HCT116 (cell line): Measurements from ENCODE around the gene EML1. TPM values are rescaled to one million over a fixed set of nuclear protein-coding genes. Genes with fewer than 3 reads are reported as not detected.

Experiments
- ATAC-seq: fragments of 200-7000 bp; cut with Tn5 transposase; 2 replicates; pipeline ENCODE4 v1.9.1; 2020; ENCODE audit warnings: mild to moderate bottlenecking, moderate library complexity
- BruUV-seq: library from RNA; stranded (reverse); fragments of 400-500 nt; replicated peaks from 2 replicates; lab custom pipeline; 2021; lab: Mats Ljungman, UMichigan
- CTCF ChIA-PET: fragments of 300-600 bp; sonication (Branson Sonifier 250); formaldehyde crosslinking; loops from one replicate; lab custom pipeline; 2021; ENCODE audit warnings: antibody characterized with exemption; lab: Charles Lee
- POLR2A ChIA-PET: fragments of 300-600, 350-600 bp; sonication (Branson Sonifier 250); formaldehyde crosslinking; loops from one replicate; lab custom pipeline; 2021; ENCODE audit warnings: antibody characterized with exemption; lab: Charles Lee
- RAD21 ChIA-PET, 2 experiments: fragments of 300-600 bp; sonication (Branson Sonifier 250); formaldehyde crosslinking; loops; one replicate each; lab custom pipeline; 2023; ENCODE audit warnings: low total read pairs in 2 of 2; ENCODE audit not compliant: uncharacterized antibody in 2 of 2, unreplicated experiment in 2 of 2, low non-redundant PET in 1 of 2; lab: Charles Lee
- DNase-seq: peaks from one replicate; pipeline ENCODE4 v3.0.0-alpha.2; 2010; ENCODE audit warnings: low read depth, low spot score
- H2AFZ ChIP-seq: fragments of 200-600 bp; shearing (Covaris generic), sonication (generic); 2 replicates; pipeline ENCODE4 v1.6.1; 2017; ENCODE audit warnings: low read depth, mixed run types, mixed read lengths, antibody characterized with exemption, low read length; ENCODE audit not compliant: poor library complexity, severe bottlenecking
- H3K27ac ChIP-seq: 2 replicates; pipeline ENCODE4 v1.5.1; 2012; ENCODE audit warnings: low read depth, low read length
- H3K27me3 ChIP-seq: fragments of 200-600 bp; sonication (generic); 2 replicates; pipeline ENCODE4 v1.6.1; 2016; ENCODE audit warnings: mixed run types, low read length, mixed read lengths; ENCODE audit not compliant: insufficient read depth
- H3K36me3 ChIP-seq, 2 experiments: fragments of 200-500 bp in 1 of 2; fragments of 200-600 bp in 1 of 2; sonication (Bioruptor generic) in 1 of 2; sonication (generic) in 1 of 2; 2 replicates each; pipeline versions ENCODE4 v1.5.1 to v1.6.1; 2014 to 2016; ENCODE audit warnings: low read length in 2 of 2, inconsistent platforms in 1 of 2, mixed read lengths in 1 of 2, mixed run types in 1 of 2; ENCODE audit not compliant: insufficient read depth in 2 of 2, control insufficient read depth in 1 of 2
- H3K4me1 ChIP-seq, 2 experiments: fragments of 200-600 bp in 1 of 2; sonication (generic) in 1 of 2; 2 replicates each; pipeline versions ENCODE4 v1.5.1 to v1.6.1; 2012 to 2017; ENCODE audit warnings: low read length in 2 of 2, inconsistent platforms in 1 of 2, mild to moderate bottlenecking in 1 of 2, mixed read lengths in 1 of 2, mixed run types in 1 of 2, moderate library complexity in 1 of 2; ENCODE audit not compliant: insufficient read depth in 2 of 2, control insufficient read depth in 1 of 2
- H3K4me2 ChIP-seq: fragments of 200-600 bp; sonication (generic); 2 replicates; pipeline ENCODE4 v1.6.1; 2017; ENCODE audit warnings: mixed run types, low read length, mixed read lengths
- H3K4me3 ChIP-seq, 2 experiments: fragments of 200-600 bp in 1 of 2; sonication (generic) in 1 of 2; replicated peaks in 1 of 2; 2 replicates each; pipeline ENCODE4 v1.5.1; 2011 to 2016; ENCODE audit warnings: low read length in 2 of 2, control low read depth in 1 of 2, low read depth in 1 of 2, mild to moderate bottlenecking in 1 of 2, mixed read lengths in 1 of 2, mixed run types in 1 of 2
- H3K79me2 ChIP-seq: fragments of 200-600 bp; sonication (generic); 2 replicates; pipeline ENCODE4 v1.6.1; 2017; ENCODE audit warnings: mild to moderate bottlenecking, mixed run types, low read length, moderate library complexity, mixed read lengths; ENCODE audit not compliant: insufficient read depth
- H3K9ac ChIP-seq: fragments of 200-600 bp; sonication (generic); 2 replicates; pipeline ENCODE4 v1.6.1; 2016; ENCODE audit warnings: low read length, mixed read lengths
- H3K9me2 ChIP-seq: fragments of 200-600 bp; sonication (generic), shearing (Covaris generic); 2 replicates; pipeline ENCODE4 v1.6.1; 2017; ENCODE audit warnings: mixed run types, mild to moderate bottlenecking, moderate library complexity; ENCODE audit not compliant: insufficient read depth
- H3K9me3 ChIP-seq, 2 experiments: fragments of 200-500 bp in 1 of 2; fragments of 200-600 bp in 1 of 2; sonication (Bioruptor generic) in 1 of 2; sonication (generic) in 1 of 2; 2 replicates each; pipeline ENCODE4 v1.6.1; 2014 to 2017; ENCODE audit warnings: low read length in 2 of 2, mixed read lengths in 2 of 2, inconsistent platforms in 1 of 2, low read depth in 1 of 2, mild to moderate bottlenecking in 1 of 2, mixed run types in 1 of 2, moderate library complexity in 1 of 2; ENCODE audit not compliant: control insufficient read depth in 1 of 2, insufficient read depth in 1 of 2
- H4K20me1 ChIP-seq: fragments of 200-600 bp; sonication (generic), shearing (Covaris generic); 2 replicates; pipeline ENCODE4 v1.6.1; 2017; ENCODE audit warnings: mixed run types, mild to moderate bottlenecking, moderate library complexity; ENCODE audit not compliant: insufficient read depth
- CBX3 ChIP-seq: IDR thresholded peaks from 2 replicates; pipeline ENCODE4 v1.6.1; 2012; ENCODE audit warnings: low read depth
- ELF1 ChIP-seq: IDR thresholded peaks from 2 replicates; pipeline ENCODE4 v1.6.1; 2012; ENCODE audit warnings: low read depth, borderline replicate concordance
- EZH2 ChIP-seq: fragments of 200-600 bp; sonication (generic); IDR thresholded peaks from 2 replicates; pipeline ENCODE4 v1.6.1; 2017; ENCODE audit warnings: antibody characterized with exemption, mixed run types
- EZH2phosphoT487 ChIP-seq: fragments of 200-600 bp; IDR thresholded peaks from 2 replicates; pipeline ENCODE4 v1.6.1; 2018; ENCODE audit warnings: antibody characterized with exemption, borderline replicate concordance
- FOSL1 ChIP-seq: IDR thresholded peaks from 2 replicates; pipeline ENCODE4 v1.6.1; 2012; ENCODE audit warnings: low read depth
- JUND ChIP-seq: IDR thresholded peaks from 2 replicates; pipeline ENCODE4 v1.6.1; 2012
- SIN3A ChIP-seq: IDR thresholded peaks from 2 replicates; pipeline ENCODE4 v1.6.1; 2012; ENCODE audit warnings: low read depth
- SRF ChIP-seq: IDR thresholded peaks from 2 replicates; pipeline ENCODE4 v1.6.1; 2012; ENCODE audit warnings: low read depth
- TCF7L2 ChIP-seq: IDR thresholded peaks from 2 replicates; pipeline ENCODE4 v1.7.0; 2011; ENCODE audit warnings: borderline replicate concordance, inconsistent platforms; ENCODE audit not compliant: insufficient read depth, insufficient read length; ENCODE audit errors: extremely low read depth
- ZFX ChIP-seq: fragments of 450-650 bp; IDR thresholded peaks from 2 replicates; pipeline ENCODE4 v1.6.1; 2017
- intact Hi-C: fragments of 100-400 bp; cut with micrococcal nuclease; formaldehyde crosslinking; loops from 2 replicates; pipeline ENCODE4 v1.10.0; 2022
- total RNA-seq: library from RNA; stranded (reverse); gene quantifications from one replicate; pipeline ENCODE4 v1.2.1, GENCODE V29; 2021; ENCODE audit not compliant: unreplicated experiment
- TF ChIP-seq, protein P1 (sequence below): IDR thresholded peaks from 2 replicates; pipeline ENCODE4 v1.6.1; 2011; ENCODE audit warnings: mild to moderate bottlenecking, low read length, moderate library complexity; ENCODE audit not compliant: insufficient replicate concordance; ENCODE audit errors: extremely low read depth
- TF ChIP-seq, protein P2 (sequence below), 3 experiments: fragments of 200-600 bp in 1 of 3; sonication (generic) in 1 of 3; IDR thresholded peaks in 2 of 3; conservative IDR thresholded peaks in 1 of 3; 2 replicates each; pipeline ENCODE4 v1.5.1; 2012 to 2017; ENCODE audit warnings: low read depth in 2 of 3, low read length in 2 of 3, antibody characterized with exemption in 1 of 3, borderline replicate concordance in 1 of 3, control low read depth in 1 of 3, mild to moderate bottlenecking in 1 of 3, mixed read lengths in 1 of 3, mixed run types in 1 of 3, moderate library complexity in 1 of 3; ENCODE audit not compliant: insufficient read depth in 1 of 3
- TF ChIP-seq, protein P3 (sequence below): IDR thresholded peaks from 2 replicates; pipeline ENCODE4 v1.6.1; 2012
- TF ChIP-seq, protein P4 (sequence below): IDR thresholded peaks from 2 replicates; pipeline ENCODE4 v1.6.1; 2012
- TF ChIP-seq, protein P5 (sequence below): IDR thresholded peaks from 2 replicates; pipeline ENCODE4 v1.6.1; 2012; ENCODE audit warnings: low read depth

Gene EML1
- total RNA-seq, 1 experiment from 2014 or later, result 7.4 TPM

DNA sequence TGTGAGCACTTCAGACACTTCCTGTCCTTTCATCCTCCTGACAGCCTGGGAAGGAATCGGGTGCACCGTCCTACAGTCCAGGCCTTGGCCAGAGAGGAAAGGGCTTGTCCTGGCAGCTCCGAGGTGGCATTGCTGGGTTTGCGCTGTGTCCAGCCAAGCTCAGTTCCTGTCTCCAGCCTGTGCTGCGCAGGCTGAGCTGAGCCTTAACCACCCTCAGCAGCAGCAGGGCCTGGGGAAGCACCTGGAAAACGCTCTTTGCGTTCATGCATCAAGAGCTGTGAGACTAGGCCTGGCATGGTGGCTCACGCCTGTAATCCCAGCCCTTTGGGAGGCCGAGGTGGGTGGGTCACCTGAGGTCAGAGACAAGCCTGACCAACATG, 33.7 kb upstream of the EML1 start:
- Histone ChIP-seq H3K9me2 (no peaks in the 10 kb centered on the region), H3K27me3 (no peaks in the 10 kb centered on the region; the same call in 1 of the 2 replicates), H4K20me1 (no peaks in the 10 kb centered on the region), H3K36me3 (no peaks in the 10 kb centered on the region), H3K4me1 (peaks cover 16 to 41% of the 10 kb centered on the region in 2 experiments), H3K4me3 (no peak overlapping the region), H3K27ac (no peak overlapping the region), H2AFZ (no peak overlapping the region), H3K4me2 (no peak overlapping the region), H3K9ac (no peak overlapping the region), H3K9me3 (no peaks in the 10 kb centered on the region), H3K79me2 (no peaks in the 10 kb centered on the region)
- TF ChIP-seq SRF, result no peak
- TF ChIP-seq, protein P1, sequence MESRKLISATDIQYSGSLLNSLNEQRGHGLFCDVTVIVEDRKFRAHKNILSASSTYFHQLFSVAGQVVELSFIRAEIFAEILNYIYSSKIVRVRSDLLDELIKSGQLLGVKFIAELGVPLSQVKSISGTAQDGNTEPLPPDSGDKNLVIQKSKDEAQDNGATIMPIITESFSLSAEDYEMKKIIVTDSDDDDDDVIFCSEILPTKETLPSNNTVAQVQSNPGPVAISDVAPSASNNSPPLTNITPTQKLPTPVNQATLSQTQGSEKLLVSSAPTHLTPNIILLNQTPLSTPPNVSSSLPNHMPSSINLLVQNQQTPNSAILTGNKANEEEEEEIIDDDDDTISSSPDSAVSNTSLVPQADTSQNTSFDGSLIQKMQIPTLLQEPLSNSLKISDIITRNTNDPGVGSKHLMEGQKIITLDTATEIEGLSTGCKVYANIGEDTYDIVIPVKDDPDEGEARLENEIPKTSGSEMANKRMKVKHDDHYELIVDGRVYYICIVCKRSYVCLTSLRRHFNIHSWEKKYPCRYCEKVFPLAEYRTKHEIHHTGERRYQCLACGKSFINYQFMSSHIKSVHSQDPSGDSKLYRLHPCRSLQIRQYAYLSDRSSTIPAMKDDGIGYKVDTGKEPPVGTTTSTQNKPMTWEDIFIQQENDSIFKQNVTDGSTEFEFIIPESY, result no peak
- TF ChIP-seq, protein P2, sequence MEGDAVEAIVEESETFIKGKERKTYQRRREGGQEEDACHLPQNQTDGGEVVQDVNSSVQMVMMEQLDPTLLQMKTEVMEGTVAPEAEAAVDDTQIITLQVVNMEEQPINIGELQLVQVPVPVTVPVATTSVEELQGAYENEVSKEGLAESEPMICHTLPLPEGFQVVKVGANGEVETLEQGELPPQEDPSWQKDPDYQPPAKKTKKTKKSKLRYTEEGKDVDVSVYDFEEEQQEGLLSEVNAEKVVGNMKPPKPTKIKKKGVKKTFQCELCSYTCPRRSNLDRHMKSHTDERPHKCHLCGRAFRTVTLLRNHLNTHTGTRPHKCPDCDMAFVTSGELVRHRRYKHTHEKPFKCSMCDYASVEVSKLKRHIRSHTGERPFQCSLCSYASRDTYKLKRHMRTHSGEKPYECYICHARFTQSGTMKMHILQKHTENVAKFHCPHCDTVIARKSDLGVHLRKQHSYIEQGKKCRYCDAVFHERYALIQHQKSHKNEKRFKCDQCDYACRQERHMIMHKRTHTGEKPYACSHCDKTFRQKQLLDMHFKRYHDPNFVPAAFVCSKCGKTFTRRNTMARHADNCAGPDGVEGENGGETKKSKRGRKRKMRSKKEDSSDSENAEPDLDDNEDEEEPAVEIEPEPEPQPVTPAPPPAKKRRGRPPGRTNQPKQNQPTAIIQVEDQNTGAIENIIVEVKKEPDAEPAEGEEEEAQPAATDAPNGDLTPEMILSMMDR (IDR thresholded peaks at IDR 0.05 in 2 of 3, conservative IDR thresholded peaks at IDR 0.05 in 1 of 3; ENCODE audit: borderline replicate concordance in 1 of 3, insufficient read depth in 1 of 3, low read depth in 2 of 3, low read length in 2 of 3), result no peak
- TF ChIP-seq FOSL1, result no peak
- no peak for TF ChIP-seq SIN3A
- no peak for TF ChIP-seq CBX3
- TF ChIP-seq JUND, result no peak
- no peak for TF ChIP-seq EZH2phosphoT487
- TF ChIP-seq, protein P3, sequence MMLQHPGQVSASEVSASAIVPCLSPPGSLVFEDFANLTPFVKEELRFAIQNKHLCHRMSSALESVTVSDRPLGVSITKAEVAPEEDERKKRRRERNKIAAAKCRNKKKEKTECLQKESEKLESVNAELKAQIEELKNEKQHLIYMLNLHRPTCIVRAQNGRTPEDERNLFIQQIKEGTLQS, result no peak
- TF ChIP-seq, protein P4, sequence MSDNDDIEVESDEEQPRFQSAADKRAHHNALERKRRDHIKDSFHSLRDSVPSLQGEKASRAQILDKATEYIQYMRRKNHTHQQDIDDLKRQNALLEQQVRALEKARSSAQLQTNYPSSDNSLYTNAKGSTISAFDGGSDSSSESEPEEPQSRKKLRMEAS, result no peak
- no peak for TF ChIP-seq ZFX
- TF ChIP-seq TCF7L2, result no peak
- TF ChIP-seq, protein P5, sequence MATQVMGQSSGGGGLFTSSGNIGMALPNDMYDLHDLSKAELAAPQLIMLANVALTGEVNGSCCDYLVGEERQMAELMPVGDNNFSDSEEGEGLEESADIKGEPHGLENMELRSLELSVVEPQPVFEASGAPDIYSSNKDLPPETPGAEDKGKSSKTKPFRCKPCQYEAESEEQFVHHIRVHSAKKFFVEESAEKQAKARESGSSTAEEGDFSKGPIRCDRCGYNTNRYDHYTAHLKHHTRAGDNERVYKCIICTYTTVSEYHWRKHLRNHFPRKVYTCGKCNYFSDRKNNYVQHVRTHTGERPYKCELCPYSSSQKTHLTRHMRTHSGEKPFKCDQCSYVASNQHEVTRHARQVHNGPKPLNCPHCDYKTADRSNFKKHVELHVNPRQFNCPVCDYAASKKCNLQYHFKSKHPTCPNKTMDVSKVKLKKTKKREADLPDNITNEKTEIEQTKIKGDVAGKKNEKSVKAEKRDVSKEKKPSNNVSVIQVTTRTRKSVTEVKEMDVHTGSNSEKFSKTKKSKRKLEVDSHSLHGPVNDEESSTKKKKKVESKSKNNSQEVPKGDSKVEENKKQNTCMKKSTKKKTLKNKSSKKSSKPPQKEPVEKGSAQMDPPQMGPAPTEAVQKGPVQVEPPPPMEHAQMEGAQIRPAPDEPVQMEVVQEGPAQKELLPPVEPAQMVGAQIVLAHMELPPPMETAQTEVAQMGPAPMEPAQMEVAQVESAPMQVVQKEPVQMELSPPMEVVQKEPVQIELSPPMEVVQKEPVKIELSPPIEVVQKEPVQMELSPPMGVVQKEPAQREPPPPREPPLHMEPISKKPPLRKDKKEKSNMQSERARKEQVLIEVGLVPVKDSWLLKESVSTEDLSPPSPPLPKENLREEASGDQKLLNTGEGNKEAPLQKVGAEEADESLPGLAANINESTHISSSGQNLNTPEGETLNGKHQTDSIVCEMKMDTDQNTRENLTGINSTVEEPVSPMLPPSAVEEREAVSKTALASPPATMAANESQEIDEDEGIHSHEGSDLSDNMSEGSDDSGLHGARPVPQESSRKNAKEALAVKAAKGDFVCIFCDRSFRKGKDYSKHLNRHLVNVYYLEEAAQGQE, result no peak
- no peak for TF ChIP-seq EZH2
- no peak for TF ChIP-seq ELF1
- ChIA-PET RAD21 (no interaction called here), CTCF (no interaction called here), POLR2A (no interaction called here)
- DNase-seq (no peak), ATAC-seq (no peak)
- intact Hi-C loops, result loop anchor here (5.0 kb wide), 1 partner anchor 33 kb away; the partner anchor contains the start of gene EML1
- no TSS peak for BruUV-seq
